Measurements from ENCODE around the gene PCNT.

- TF ChIP-seq CTCF (IDR thresholded peaks at IDR 0.05; ENCODE audit: low read depth, low read length): no peak
- TF ChIP-seq EZH2phosphoT487 (IDR thresholded peaks at IDR 0.05; ENCODE audit: low read depth): no peak
Measured at GRCh38 chr21:46465651-46466050, 141.7 kb downstream of the PCNT start.

Measured in OCI-LY3 (cell line).